ENCODE data around the gene FAM228B.
"Not testable (repeated sequence)": the region's sequence is repeated elsewhere in the genome, so short reads cannot be mapped to it uniquely, and the experiment has no call there.

FAM228B gene

DNA sequence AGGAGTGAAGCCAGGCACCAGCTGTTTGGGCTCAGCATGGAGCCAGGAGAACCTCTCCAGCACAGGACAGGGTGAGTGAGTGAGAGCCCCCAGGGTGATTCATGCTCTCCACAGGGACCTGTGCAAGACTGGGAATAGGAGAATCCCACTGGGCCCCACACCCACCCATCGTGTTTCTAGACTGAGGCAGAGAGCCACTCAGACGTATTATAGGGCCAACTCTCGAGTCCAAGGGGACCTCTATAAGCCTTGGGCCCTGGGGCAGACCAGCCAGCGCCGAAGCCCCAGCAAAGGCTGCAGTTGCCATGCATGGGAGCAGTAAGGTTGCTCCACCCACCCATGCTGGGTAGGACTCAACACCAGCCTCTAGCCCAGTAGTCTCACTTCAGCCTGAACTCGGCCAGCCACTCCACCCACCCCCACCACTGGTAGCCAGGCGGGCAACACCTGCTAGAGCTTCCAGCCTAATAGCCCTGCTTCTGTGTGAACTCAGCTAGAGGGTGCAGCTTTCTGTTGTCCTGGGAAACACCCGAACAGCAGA is 19.1 kb upstream of the FAM228B start:
- no peak for DNase-seq (ENCODE audit: low spot score)
- TF ChIP-seq, protein P1, sequence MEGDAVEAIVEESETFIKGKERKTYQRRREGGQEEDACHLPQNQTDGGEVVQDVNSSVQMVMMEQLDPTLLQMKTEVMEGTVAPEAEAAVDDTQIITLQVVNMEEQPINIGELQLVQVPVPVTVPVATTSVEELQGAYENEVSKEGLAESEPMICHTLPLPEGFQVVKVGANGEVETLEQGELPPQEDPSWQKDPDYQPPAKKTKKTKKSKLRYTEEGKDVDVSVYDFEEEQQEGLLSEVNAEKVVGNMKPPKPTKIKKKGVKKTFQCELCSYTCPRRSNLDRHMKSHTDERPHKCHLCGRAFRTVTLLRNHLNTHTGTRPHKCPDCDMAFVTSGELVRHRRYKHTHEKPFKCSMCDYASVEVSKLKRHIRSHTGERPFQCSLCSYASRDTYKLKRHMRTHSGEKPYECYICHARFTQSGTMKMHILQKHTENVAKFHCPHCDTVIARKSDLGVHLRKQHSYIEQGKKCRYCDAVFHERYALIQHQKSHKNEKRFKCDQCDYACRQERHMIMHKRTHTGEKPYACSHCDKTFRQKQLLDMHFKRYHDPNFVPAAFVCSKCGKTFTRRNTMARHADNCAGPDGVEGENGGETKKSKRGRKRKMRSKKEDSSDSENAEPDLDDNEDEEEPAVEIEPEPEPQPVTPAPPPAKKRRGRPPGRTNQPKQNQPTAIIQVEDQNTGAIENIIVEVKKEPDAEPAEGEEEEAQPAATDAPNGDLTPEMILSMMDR (IDR thresholded peaks at IDR 0.05; ENCODE audit: extremely low read depth, insufficient read depth, missing control alignments) = no peak
- in situ Hi-C loops (cut with MboI; ENCODE audit: low pct_unique_long_range_greater_than_20kb, low sequenced_read_pairs, unreplicated experiment) = no loop called here

DNA sequence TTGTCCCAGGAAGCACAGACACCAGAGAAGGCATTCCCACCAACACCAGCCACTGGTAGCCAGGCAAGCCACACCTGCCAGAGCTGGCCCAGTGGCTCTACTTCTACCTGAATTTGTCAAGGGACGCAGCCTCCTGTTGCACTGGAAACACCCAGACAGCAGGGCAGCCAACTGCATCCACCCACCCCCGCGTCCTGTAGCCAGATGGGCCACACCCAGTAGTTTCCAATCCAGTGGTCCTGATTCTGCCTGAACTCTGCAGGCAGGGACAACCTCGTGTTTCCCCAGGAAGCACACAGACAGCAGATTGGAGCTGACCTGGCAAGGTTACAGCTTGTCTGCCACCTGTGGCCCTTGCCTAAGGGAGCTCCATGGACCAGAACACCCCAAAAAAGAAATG is 18.4 kb upstream of the FAM228B start:
- in situ Hi-C loops (cut with MboI; ENCODE audit: low pct_unique_long_range_greater_than_20kb, low sequenced_read_pairs, unreplicated experiment) = no loop called here
- TF ChIP-seq, protein P1 (IDR thresholded peaks at IDR 0.05; ENCODE audit: extremely low read depth, insufficient read depth, missing control alignments) = no peak
- DNase-seq (ENCODE audit: low spot score) = no peak

DNA sequence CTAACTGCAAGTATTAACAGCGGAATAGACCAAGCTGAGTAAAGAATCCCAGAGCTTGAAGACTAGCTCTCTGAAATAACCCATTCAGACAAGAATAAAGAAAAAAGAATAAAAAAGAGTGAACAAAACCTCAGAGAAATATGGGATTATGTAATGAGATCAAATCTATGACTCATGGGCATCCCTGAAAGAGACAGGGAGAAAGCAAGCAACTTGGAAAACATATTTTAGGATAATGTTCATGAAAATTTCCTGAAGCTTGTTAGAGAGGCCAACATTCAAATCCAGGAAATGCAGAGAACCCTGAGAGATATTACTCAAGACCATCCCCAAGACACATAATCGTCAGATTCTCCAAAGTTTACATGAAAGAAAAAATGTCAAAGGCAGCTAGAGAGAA is 17.5 kb upstream of the FAM228B start:
- TF ChIP-seq, protein P1 (IDR thresholded peaks at IDR 0.05; ENCODE audit: extremely low read depth, insufficient read depth, missing control alignments) = no peak
- in situ Hi-C loops (cut with MboI; ENCODE audit: low pct_unique_long_range_greater_than_20kb, low sequenced_read_pairs, unreplicated experiment) = no loop called here
- DNase-seq (ENCODE audit: low spot score) = no peak

DNA sequence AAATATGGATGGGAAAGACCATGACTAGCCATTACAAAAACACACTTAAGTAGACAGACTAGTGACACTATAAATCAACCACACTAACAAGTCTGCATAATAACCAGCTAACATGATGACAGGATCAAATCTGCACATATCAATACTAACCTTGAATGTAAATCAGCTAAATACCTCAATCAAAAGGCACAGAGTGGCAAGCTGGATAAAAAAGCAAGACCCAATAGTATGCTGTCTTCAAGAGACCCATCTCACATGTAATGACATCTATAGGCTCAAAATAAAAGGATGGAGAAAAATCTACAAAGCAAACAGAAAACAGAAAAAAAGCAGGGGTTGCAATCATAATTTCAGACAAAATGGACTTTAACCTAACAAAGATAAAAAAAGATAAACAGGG is 16.5 kb upstream of the FAM228B start:
- in situ Hi-C loops (cut with MboI; ENCODE audit: low pct_unique_long_range_greater_than_20kb, low sequenced_read_pairs, unreplicated experiment) = no loop called here
- TF ChIP-seq, protein P1 (IDR thresholded peaks at IDR 0.05; ENCODE audit: extremely low read depth, insufficient read depth, missing control alignments) = no peak
- DNase-seq (ENCODE audit: low spot score) = no peak

DNA sequence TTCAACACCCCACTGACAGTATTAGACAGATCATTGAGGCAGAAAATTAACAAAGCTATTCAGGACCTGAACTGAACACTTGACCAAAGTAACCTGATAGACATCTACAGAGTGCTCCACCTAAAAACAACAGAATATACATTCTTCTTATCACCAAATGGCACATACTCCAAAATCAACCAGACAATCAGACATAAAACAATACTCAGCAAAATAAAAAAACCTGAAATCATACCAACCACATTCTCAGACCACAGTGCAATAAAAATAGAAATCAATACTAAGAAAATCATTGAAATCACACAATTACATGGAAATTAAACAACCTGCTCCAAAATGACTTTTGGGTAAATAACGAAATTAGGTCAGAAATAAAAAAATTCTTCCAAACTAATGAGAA is 15.9 kb upstream of the FAM228B start:
- TF ChIP-seq, protein P1 (IDR thresholded peaks at IDR 0.05; ENCODE audit: extremely low read depth, insufficient read depth, missing control alignments) = no peak
- in situ Hi-C loops (cut with MboI; ENCODE audit: low pct_unique_long_range_greater_than_20kb, low sequenced_read_pairs, unreplicated experiment) = no loop called here
- no peak for DNase-seq (ENCODE audit: low spot score)

DNA sequence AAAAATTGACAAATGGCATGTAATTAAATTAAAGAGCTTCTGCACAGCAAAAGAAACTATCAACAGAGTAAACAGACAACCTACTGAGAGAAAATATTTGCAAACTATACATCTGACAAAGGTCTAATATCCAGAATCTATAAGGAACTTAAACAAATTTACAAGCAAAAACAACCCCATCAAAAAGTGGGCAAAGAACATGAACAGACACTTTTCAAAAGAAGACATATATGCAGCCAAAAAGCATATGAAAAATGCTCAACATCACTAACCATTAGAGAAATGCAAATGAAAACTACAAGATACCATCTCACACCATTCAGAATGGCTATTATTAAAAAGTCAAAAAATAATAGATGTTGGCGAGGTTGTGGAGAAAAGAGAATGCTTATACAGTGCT is 13.8 kb upstream of the FAM228B start:
- in situ Hi-C loops (cut with MboI; ENCODE audit: low pct_unique_long_range_greater_than_20kb, low sequenced_read_pairs, unreplicated experiment); DNase-seq (ENCODE audit: low spot score): not testable (repeated sequence)

DNA sequence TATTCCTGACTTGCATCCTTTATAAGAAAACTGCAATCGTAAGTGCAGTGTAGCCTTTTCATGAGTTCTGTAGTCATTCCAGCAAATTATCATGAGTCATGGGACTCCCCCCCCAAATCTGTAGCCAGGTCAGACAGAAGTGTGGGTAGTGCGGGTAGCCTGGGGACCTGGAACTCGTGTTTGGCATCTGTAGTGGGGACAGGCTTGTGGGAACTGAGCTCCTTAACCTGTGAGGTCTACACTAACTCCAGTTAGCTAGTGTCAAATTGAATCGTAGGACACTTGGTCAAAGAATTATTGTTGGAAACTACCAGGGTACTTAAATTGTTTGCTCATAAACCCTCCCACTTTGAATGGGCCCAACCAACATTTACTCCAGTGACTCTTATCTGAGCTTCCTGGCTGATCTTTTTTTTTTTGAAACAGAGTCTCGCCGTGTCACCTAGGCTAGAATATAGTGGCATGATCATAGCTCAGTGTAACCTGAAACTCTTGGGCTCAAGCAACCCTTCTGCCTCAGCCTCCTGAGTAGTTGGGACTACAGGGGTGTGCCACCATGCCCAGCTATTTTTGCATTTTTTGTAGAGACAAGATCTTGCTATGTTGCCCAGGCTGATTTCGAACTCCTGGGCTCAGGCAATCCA is 12.5 kb upstream of the FAM228B start:
- TF ChIP-seq, protein P1 (IDR thresholded peaks at IDR 0.05; ENCODE audit: extremely low read depth, insufficient read depth, missing control alignments) = no peak
- in situ Hi-C loops (cut with MboI; ENCODE audit: low pct_unique_long_range_greater_than_20kb, low sequenced_read_pairs, unreplicated experiment) = no loop called here
- DNase-seq (ENCODE audit: low spot score) = no peak
